SK-N-SH (cell line): ENCODE data around the gene TMPRSS13. TPM values are rescaled to one million over a fixed set of nuclear protein-coding genes. Genes with fewer than 3 reads are reported as not detected.

Experiments used
- CTCF ChIA-PET: fragments of 300-600, 350-600 bp; formaldehyde crosslinking; extraction: SDS; loops from one replicate; lab custom pipeline; 2021; lab: Yijun Ruan, JAX
- POLR2A ChIA-PET: fragments of 350-600 bp; sonication (Branson Sonifier 250); formaldehyde crosslinking; extraction: SDS; loops from one replicate; lab custom pipeline; 2020; ENCODE audit warnings: antibody characterized with exemption, inconsistent platforms; lab: Yijun Ruan, JAX
- DNase-seq: peaks from one replicate; pipeline ENCODE4 v3.0.0; 2012
- H2AFZ ChIP-seq: fragments of 200-600 bp; sonication (generic); 2 replicates; pipeline ENCODE4 v1.8.1; 2016; ENCODE audit warnings: antibody characterized with exemption, mild to moderate bottlenecking, low read depth
- H3F3A ChIP-seq: fragments of 200-600 bp; sonication (generic); replicated peaks from 2 replicates; pipeline ENCODE3; 2016; ENCODE audit warnings: antibody characterized with exemption, mild to moderate bottlenecking; ENCODE audit not compliant: insufficient read depth
- H3K27ac ChIP-seq, 2 experiments: fragments of 200-500 bp in 1 of 2; fragments of 200-600 bp in 1 of 2; sonication (Bioruptor generic) in 1 of 2; sonication (generic), shearing (Covaris generic) in 1 of 2; 2 replicates each; pipeline versions ENCODE4 v1.5.1 to v1.6.1; 2014 to 2016; ENCODE audit warnings: low read depth in 2 of 2, inconsistent platforms in 1 of 2, low read length in 1 of 2, mild to moderate bottlenecking in 1 of 2, mixed read lengths in 1 of 2
- H3K27me3 ChIP-seq: fragments of 200-600 bp; sonication (generic), shearing (Covaris generic); 2 replicates; pipeline ENCODE4 v1.6.1; 2016; ENCODE audit warnings: mixed run types; ENCODE audit not compliant: insufficient read depth
- H3K36me3 ChIP-seq, 2 experiments: fragments of 200-500 bp in 1 of 2; fragments of 200-600 bp in 1 of 2; sonication (Bioruptor generic) in 1 of 2; sonication (generic) in 1 of 2; replicated peaks in 1 of 2; 2 replicates each; pipeline versions ENCODE3 to v1.5.1; 2014 to 2016; ENCODE audit warnings: low read length in 1 of 2, mild to moderate bottlenecking in 1 of 2; ENCODE audit not compliant: insufficient read depth in 2 of 2, control insufficient read depth in 1 of 2
- H3K4me1 ChIP-seq, 2 experiments: fragments of 200-500 bp in 1 of 2; fragments of 200-600 bp in 1 of 2; sonication (Bioruptor generic) in 1 of 2; sonication (generic), shearing (Covaris generic) in 1 of 2; 2 replicates each; pipeline versions ENCODE4 v1.5.1 to v1.6.1; 2014 to 2016; ENCODE audit warnings: low read depth in 1 of 2, low read length in 1 of 2, mixed run types in 1 of 2; ENCODE audit not compliant: insufficient read depth in 2 of 2, control insufficient read depth in 1 of 2
- H3K4me2 ChIP-seq: fragments of 200-600 bp; sonication (generic), shearing (Covaris generic); 2 replicates; pipeline ENCODE4 v1.6.1; 2017; ENCODE audit warnings: mixed run types
- H3K4me3 ChIP-seq, 2 experiments: fragments of 200-500 bp in 1 of 2; fragments of 200-600 bp in 1 of 2; sonication (Bioruptor generic) in 1 of 2; sonication (generic), shearing (Covaris generic) in 1 of 2; 2 replicates each; pipeline versions ENCODE4 v1.5.1 to v1.8.1; 2014 to 2016; ENCODE audit warnings: low read depth in 2 of 2, inconsistent platforms in 1 of 2, low read length in 1 of 2, mild to moderate bottlenecking in 1 of 2, mixed read lengths in 1 of 2, moderate library complexity in 1 of 2
- H3K79me2 ChIP-seq: fragments of 200-600 bp; sonication (generic); 2 replicates; pipeline ENCODE4 v1.8.1; 2017; ENCODE audit warnings: mild to moderate bottlenecking; ENCODE audit not compliant: insufficient read depth
- H3K9ac ChIP-seq: fragments of 200-600 bp; sonication (generic); 2 replicates; pipeline ENCODE4 v1.6.1; 2017; ENCODE audit warnings: mixed run types
- H3K9me2 ChIP-seq: fragments of 200-600 bp; sonication (generic); 2 replicates; pipeline ENCODE4 v1.6.1; 2017; ENCODE audit warnings: mixed run types
- H3K9me3 ChIP-seq: fragments of 200-600 bp; sonication (generic); 2 replicates; pipeline ENCODE4 v1.6.1; 2017; ENCODE audit warnings: mixed run types, mild to moderate bottlenecking, moderate library complexity
- H4K20me1 ChIP-seq: fragments of 200-600 bp; sonication (generic); 2 replicates; pipeline ENCODE4 v1.6.1; 2017; ENCODE audit warnings: mild to moderate bottlenecking, mixed run types; ENCODE audit not compliant: insufficient read depth
- ELF1 ChIP-seq: IDR thresholded peaks from 2 replicates; pipeline ENCODE4 v1.4.0; 2012
- EZH2phosphoT487 ChIP-seq: fragments of 200-600 bp; sonication (generic); IDR thresholded peaks from 2 replicates; pipeline ENCODE4 v1.6.1; 2017; ENCODE audit warnings: low read depth, mixed run types, mild to moderate bottlenecking, antibody characterized with exemption, moderate library complexity, borderline replicate concordance
- FOSL2 ChIP-seq: IDR thresholded peaks from 2 replicates; pipeline ENCODE4 v1.4.0; 2012; ENCODE audit warnings: low read depth, mild to moderate bottlenecking, moderate library complexity, borderline replicate concordance
- MAX ChIP-seq: IDR thresholded peaks from 2 replicates; pipeline ENCODE4 v1.4.0; 2012; ENCODE audit warnings: low read depth
- MEF2A ChIP-seq: IDR thresholded peaks from 2 replicates; pipeline ENCODE4 v1.4.0; 2012; ENCODE audit warnings: low read depth, borderline replicate concordance
- MXI1 ChIP-seq: IDR thresholded peaks from 2 replicates; pipeline ENCODE4 v1.6.1; 2012; ENCODE audit warnings: mild to moderate bottlenecking, low read depth, low read length, improper control_type of control experiment
- NFIC ChIP-seq: IDR thresholded peaks from 2 replicates; pipeline ENCODE4 v1.4.0; 2012; ENCODE audit warnings: borderline replicate concordance
- NRF1 ChIP-seq: IDR thresholded peaks from 2 replicates; pipeline ENCODE4 v1.6.1; 2012; ENCODE audit warnings: low read depth, mild to moderate bottlenecking, low read length
- POLR2AphosphoS5 ChIP-seq: IDR thresholded peaks from 2 replicates; pipeline ENCODE4 v1.6.1; 2012; ENCODE audit warnings: low read depth, low read length
- RFX5 ChIP-seq: IDR thresholded peaks from 2 replicates; pipeline ENCODE4 v1.6.1; 2012; ENCODE audit warnings: mild to moderate bottlenecking, improper control_type of control experiment, low read length
- RXRA ChIP-seq: IDR thresholded peaks from 2 replicates; pipeline ENCODE4 v1.4.0; 2012; ENCODE audit warnings: low read depth, mild to moderate bottlenecking, borderline replicate concordance
- SIN3A ChIP-seq: IDR thresholded peaks from 2 replicates; pipeline ENCODE4 v1.6.1; 2012; ENCODE audit warnings: low read depth, mild to moderate bottlenecking, low read length, moderate library complexity, borderline replicate concordance
- SMC3 ChIP-seq: IDR thresholded peaks from 2 replicates; pipeline ENCODE4 v1.6.1; 2012; ENCODE audit warnings: low read depth, low read length, improper control_type of control experiment
- TAF1 ChIP-seq: IDR thresholded peaks from 2 replicates; pipeline ENCODE4 v1.6.1; 2012; ENCODE audit warnings: low read depth, mild to moderate bottlenecking, low read length, moderate library complexity, borderline replicate concordance
- TEAD4 ChIP-seq: IDR thresholded peaks from 2 replicates; pipeline ENCODE4 v1.4.0; 2012; ENCODE audit warnings: mild to moderate bottlenecking, borderline replicate concordance; ENCODE audit not compliant: insufficient read depth
- USF1 ChIP-seq: IDR thresholded peaks from 2 replicates; pipeline ENCODE4 v1.4.0; 2012; ENCODE audit warnings: low read depth, borderline replicate concordance
- USF2 ChIP-seq: fragments of 150-350 bp; IDR thresholded peaks from 2 replicates; pipeline ENCODE4 v1.6.1; 2017; ENCODE audit warnings: antibody characterized with exemption, low read length, low read depth, borderline replicate concordance
- YY1 ChIP-seq: IDR thresholded peaks from 2 replicates; pipeline ENCODE4 v1.4.0; 2012; ENCODE audit warnings: low read depth, mild to moderate bottlenecking
- ZBTB33 ChIP-seq: IDR thresholded peaks from 2 replicates; pipeline ENCODE4 v1.4.0; 2012; ENCODE audit warnings: low read depth, borderline replicate concordance
- WGBS: methylation state at CpG from one replicate; pipeline ENCODE4 v1.1.6; 2017; ENCODE audit warnings: low lambda C conversion rate; 5-methylcytosine and 5-hydroxymethylcytosine counted together
- polyA plus RNA-seq, 3 experiments: library from polyadenylated mRNA; depleted of rRNA; stranded (reverse); fragments of >200 nt; gene quantifications; 2 replicates each; pipeline ENCODE4 v1.2.3, GENCODE V29; 2012

The TMPRSS13 gene
- polyA plus RNA-seq, 1 of the 3 experiments (the other 2 are of a cell fraction): not detected

- CTCF ChIA-PET: interaction anchor here (0.7 to 4.1 kb wide), 7 partner anchors 10 to 105 kb away, joined by 3 to 14 read pairs (median 3); no protein-coding TSS in a partner anchor
- 63% methylated on average over 9 of the region's 9 CpGs for WGBS
Observed at GRCh38 chr11:117913736-117914397, 15.3 kb downstream of the TMPRSS13 start.

GRCh38 chr11:117912497-117912896, 16.7 kb downstream of the TMPRSS13 start:
- POLR2A ChIA-PET: no interaction called here
- 71% methylated on average over 7 of the region's 7 CpGs for WGBS

More at GRCh38 chr11:117913736-117914397, 15.3 kb downstream of the TMPRSS13 start:
- POLR2A ChIA-PET: no interaction called here
- Histone ChIP-seq H3K27me3 (no peaks in the 10 kb centered on the region; the same call in 1 of the 2 replicates), H3K9ac (no peak overlapping the region), H2AFZ (no peak overlapping the region), H3K9me2 (no peaks in the 10 kb centered on the region), H3K4me3 (no peak overlapping the region), H3F3A (no peaks in the 10 kb centered on the region), H3K4me2 (no peak overlapping the region), H3K79me2 (no peaks in the 10 kb centered on the region), H3K4me1 (peaks cover 0 to 11% of the 10 kb centered on the region in 2 experiments; a peak in 1 of 4 replicates), H4K20me1 (no peaks in the 10 kb centered on the region), H3K27ac (no peak overlapping the region), H3K36me3 (no peaks in the 10 kb centered on the region), H3K9me3 (no peaks in the 10 kb centered on the region)
- TF ChIP-seq SMC3 (no peak), MEF2A (no peak), SIN3A (no peak), ELF1 (no peak), MXI1 (no peak), NFIC (no peak), ZBTB33 (no peak), POLR2AphosphoS5 (no peak), USF1 (no peak), YY1 (no peak), RFX5 (no peak), NRF1 (no peak), FOSL2 (no peak), TAF1 (no peak)
- no peak for DNase-seq

More at GRCh38 chr11:117912497-117912896, 16.7 kb downstream of the TMPRSS13 start:
- no peaks in the 10 kb centered on the region; the same call in 1 of the 2 replicates for H3K27me3 ChIP-seq
- no peaks in the 10 kb centered on the region for H3K36me3 ChIP-seq
- no peaks in the 10 kb centered on the region for H3K79me2 ChIP-seq
- no peak overlapping the region for H3K9ac ChIP-seq
- H3K9me2 ChIP-seq: no peaks in the 10 kb centered on the region
- H3K9me3 ChIP-seq: no peaks in the 10 kb centered on the region
- H3K4me1 ChIP-seq: peaks cover 3 to 20% of the 10 kb centered on the region in 2 experiments; a peak in 2 of 4 replicates
- H4K20me1 ChIP-seq: no peaks in the 10 kb centered on the region
- DNase-seq: no peak
- H3K4me3 ChIP-seq: no peak overlapping the region
- CTCF ChIA-PET: interaction anchor here (0.6 to 1.2 kb wide), 2 partner anchors 11 to 469 kb away, joined by 3 read pairs; no protein-coding TSS in a partner anchor
- no peaks in the 10 kb centered on the region for H3F3A ChIP-seq
- no peak overlapping the region for H3K27ac ChIP-seq
- H3K4me2 ChIP-seq: no peak overlapping the region
- H2AFZ ChIP-seq: no peak overlapping the region
- no peak for TF ChIP-seq MXI1
- TF ChIP-seq RFX5: no peak
- no peak for TF ChIP-seq TAF1
- no peak for TF ChIP-seq NRF1
- no peak for TF ChIP-seq USF2
- no peak for TF ChIP-seq EZH2phosphoT487
- TF ChIP-seq MAX: no peak
- no peak for TF ChIP-seq TEAD4
- no peak for TF ChIP-seq MEF2A
- TF ChIP-seq POLR2AphosphoS5: no peak
- TF ChIP-seq RXRA: no peak
